ENCODE data around the gene ATG10. TPM values are rescaled to one million over a fixed set of nuclear protein-coding genes. Genes with fewer than 3 reads are reported as not detected.
"Not testable (repeated sequence)": the region's sequence is repeated elsewhere in the genome, so short reads cannot be mapped to it uniquely, and the experiment has no call there.

ATG10 gene
- total RNA-seq, 1 donor = 6.5 TPM

DNA sequence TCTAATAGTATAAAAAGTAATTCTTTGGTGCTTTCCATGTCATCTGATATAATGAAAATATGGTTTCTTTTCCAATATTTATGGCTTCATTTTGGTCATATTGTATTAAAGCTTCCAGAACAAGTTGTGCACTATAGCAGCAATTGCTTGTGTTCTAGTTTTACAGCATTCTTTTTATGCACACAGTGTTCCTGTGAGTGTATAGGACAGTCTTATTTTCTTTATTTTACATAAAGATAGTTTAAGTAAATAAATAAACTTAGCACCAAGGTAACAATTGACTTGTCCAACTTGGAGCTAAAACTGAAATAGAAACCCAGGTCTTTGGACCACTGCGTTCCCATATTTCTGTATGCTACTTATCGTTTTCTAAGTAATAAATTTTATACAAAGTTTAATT, 38.9 kb downstream of the ATG10 start:
- no peak overlapping the region for H3K4me3 ChIP-seq (ENCODE audit: insufficient read depth, low read length)
- H4K20me1 ChIP-seq (ENCODE audit: insufficient read depth, low read length) = no peaks in the 10 kb centered on the region
- no peak for TF ChIP-seq CTCF (IDR thresholded peaks at IDR 0.05; ENCODE audit: extremely low read depth, low read depth, low read length)
- H3K79me2 ChIP-seq (ENCODE audit: insufficient read depth, low read length) = no peaks in the 10 kb centered on the region
- no peaks in the 10 kb centered on the region for H3K27me3 ChIP-seq (ENCODE audit: insufficient read depth, low read length)
- H3K4me2 ChIP-seq (ENCODE audit: insufficient read depth, low read length) = no peak overlapping the region
- peaks cover 9% of the 10 kb centered on the region for H3K4me1 ChIP-seq (ENCODE audit: insufficient read depth, low read length)
- no peak for DNase-seq (ENCODE audit: insufficient read length, low spot score, missing footprints)
- no peaks in the 10 kb centered on the region for H3K36me3 ChIP-seq (ENCODE audit: insufficient read depth, low read length)
- H3K9me3 ChIP-seq (ENCODE audit: low read depth, low read length) = no peaks in the 10 kb centered on the region
- no peak overlapping the region for H2AFZ ChIP-seq (ENCODE audit: low read length)
- H3K27ac ChIP-seq (ENCODE audit: low read depth, low read length) = no peak overlapping the region

GRCh38 chr5:82011761-82012160, 39.9 kb downstream of the ATG10 start:
- Histone ChIP-seq H3K36me3 (ENCODE audit: insufficient read depth, low read length) (no peaks in the 10 kb centered on the region), H3K79me2 (ENCODE audit: insufficient read depth, low read length) (no peaks in the 10 kb centered on the region), H3K9me3 (ENCODE audit: low read depth, low read length) (no peaks in the 10 kb centered on the region), H3K4me1 (ENCODE audit: insufficient read depth, low read length) (peaks cover 9% of the 10 kb centered on the region), H3K4me3 (ENCODE audit: insufficient read depth, low read length) (no peak overlapping the region), H3K27ac (ENCODE audit: low read depth, low read length) (peak overlapping the region; percentile 78), H2AFZ (ENCODE audit: low read length) (peak overlapping the region; percentile 79), H3K27me3 (ENCODE audit: insufficient read depth, low read length) (no peaks in the 10 kb centered on the region), H4K20me1 (ENCODE audit: insufficient read depth, low read length) (no peaks in the 10 kb centered on the region), H3K4me2 (ENCODE audit: insufficient read depth, low read length) (peak overlapping the region; percentile 64)
- peak; percentile 62 for DNase-seq (ENCODE audit: insufficient read length, low spot score, missing footprints)
- TF ChIP-seq CTCF (IDR thresholded peaks at IDR 0.05; ENCODE audit: extremely low read depth, low read depth, low read length) = no peak

DNA sequence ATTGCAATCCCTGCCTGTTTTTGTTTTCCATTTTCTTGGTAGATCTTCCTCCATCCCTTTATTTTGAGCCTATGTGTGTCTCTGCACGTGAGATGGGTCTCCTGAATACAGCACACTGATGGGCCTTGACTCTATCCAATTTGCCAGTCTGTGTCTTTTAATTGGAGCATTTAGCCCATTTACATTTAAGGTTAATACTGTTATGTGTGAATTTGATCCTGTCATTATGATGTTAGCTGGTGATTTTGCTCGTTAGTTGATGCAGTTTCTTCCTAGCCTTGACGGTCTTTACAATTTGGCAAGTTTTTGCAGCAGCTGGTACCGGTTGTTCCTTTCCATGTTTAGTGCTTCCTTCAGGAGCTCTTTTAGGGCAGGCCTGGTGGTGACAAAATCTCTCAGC, 42.8 kb downstream of the ATG10 start:
- not testable (repeated sequence) for H4K20me1 ChIP-seq (ENCODE audit: insufficient read depth, low read length); H3K27me3 ChIP-seq (ENCODE audit: insufficient read depth, low read length); H3K4me3 ChIP-seq (ENCODE audit: insufficient read depth, low read length); H3K4me1 ChIP-seq (ENCODE audit: insufficient read depth, low read length); H3K4me2 ChIP-seq (ENCODE audit: insufficient read depth, low read length); H3K36me3 ChIP-seq (ENCODE audit: insufficient read depth, low read length); H3K79me2 ChIP-seq (ENCODE audit: insufficient read depth, low read length); H2AFZ ChIP-seq (ENCODE audit: low read length); H3K27ac ChIP-seq (ENCODE audit: low read depth, low read length); H3K9me3 ChIP-seq (ENCODE audit: low read depth, low read length); DNase-seq (ENCODE audit: insufficient read length, low spot score, missing footprints)

GRCh38 chr5:82018462-82018861, 46.6 kb downstream of the ATG10 start:
- Histone ChIP-seq H4K20me1 (ENCODE audit: insufficient read depth, low read length) (no peaks in the 10 kb centered on the region), H2AFZ (ENCODE audit: low read length) (no peak overlapping the region), H3K4me1 (ENCODE audit: insufficient read depth, low read length) (no peaks in the 10 kb centered on the region), H3K9me3 (ENCODE audit: low read depth, low read length) (no peaks in the 10 kb centered on the region), H3K79me2 (ENCODE audit: insufficient read depth, low read length) (no peaks in the 10 kb centered on the region), H3K4me2 (ENCODE audit: insufficient read depth, low read length) (no peak overlapping the region), H3K4me3 (ENCODE audit: insufficient read depth, low read length) (no peak overlapping the region), H3K27ac (ENCODE audit: low read depth, low read length) (no peak overlapping the region), H3K36me3 (ENCODE audit: insufficient read depth, low read length) (no peaks in the 10 kb centered on the region), H3K27me3 (ENCODE audit: insufficient read depth, low read length) (no peaks in the 10 kb centered on the region)
- DNase-seq (ENCODE audit: insufficient read length, low spot score, missing footprints) = no peak
- no peak for TF ChIP-seq CTCF (IDR thresholded peaks at IDR 0.05; ENCODE audit: extremely low read depth, low read depth, low read length)
